SK-N-SH (cell line): ENCODE results near the gene PACSIN3. TPM values are rescaled to one million over a fixed set of nuclear protein-coding genes. Genes with fewer than 3 reads are reported as not detected.

Source experiments
- CTCF ChIA-PET: fragments of 300-600, 350-600 bp; formaldehyde crosslinking; extraction: SDS; loops from one replicate; lab custom pipeline; 2021; lab: Yijun Ruan, JAX
- POLR2A ChIA-PET: fragments of 350-600 bp; sonication (Branson Sonifier 250); formaldehyde crosslinking; extraction: SDS; loops from one replicate; lab custom pipeline; 2020; ENCODE audit warnings: antibody characterized with exemption, inconsistent platforms; lab: Yijun Ruan, JAX
- DNase-seq: peaks from one replicate; pipeline ENCODE4 v3.0.0; 2012
- H2AFZ ChIP-seq: fragments of 200-600 bp; sonication (generic); 2 replicates; pipeline ENCODE4 v1.8.1; 2016; ENCODE audit warnings: antibody characterized with exemption, mild to moderate bottlenecking, low read depth
- H3F3A ChIP-seq: fragments of 200-600 bp; sonication (generic); replicated peaks from 2 replicates; pipeline ENCODE3; 2016; ENCODE audit warnings: antibody characterized with exemption, mild to moderate bottlenecking; ENCODE audit not compliant: insufficient read depth
- H3K27ac ChIP-seq, 2 experiments: fragments of 200-500 bp in 1 of 2; fragments of 200-600 bp in 1 of 2; sonication (Bioruptor generic) in 1 of 2; sonication (generic), shearing (Covaris generic) in 1 of 2; 2 replicates each; pipeline versions ENCODE4 v1.5.1 to v1.6.1; 2014 to 2016; ENCODE audit warnings: low read depth in 2 of 2, inconsistent platforms in 1 of 2, low read length in 1 of 2, mild to moderate bottlenecking in 1 of 2, mixed read lengths in 1 of 2
- H3K27me3 ChIP-seq: fragments of 200-600 bp; sonication (generic), shearing (Covaris generic); 2 replicates; pipeline ENCODE4 v1.6.1; 2016; ENCODE audit warnings: mixed run types; ENCODE audit not compliant: insufficient read depth
- H3K36me3 ChIP-seq, 2 experiments: fragments of 200-500 bp in 1 of 2; fragments of 200-600 bp in 1 of 2; sonication (Bioruptor generic) in 1 of 2; sonication (generic) in 1 of 2; replicated peaks in 1 of 2; 2 replicates each; pipeline versions ENCODE3 to v1.5.1; 2014 to 2016; ENCODE audit warnings: low read length in 1 of 2, mild to moderate bottlenecking in 1 of 2; ENCODE audit not compliant: insufficient read depth in 2 of 2, control insufficient read depth in 1 of 2
- H3K4me1 ChIP-seq, 2 experiments: fragments of 200-500 bp in 1 of 2; fragments of 200-600 bp in 1 of 2; sonication (Bioruptor generic) in 1 of 2; sonication (generic), shearing (Covaris generic) in 1 of 2; 2 replicates each; pipeline versions ENCODE4 v1.5.1 to v1.6.1; 2014 to 2016; ENCODE audit warnings: low read depth in 1 of 2, low read length in 1 of 2, mixed run types in 1 of 2; ENCODE audit not compliant: insufficient read depth in 2 of 2, control insufficient read depth in 1 of 2
- H3K4me2 ChIP-seq: fragments of 200-600 bp; sonication (generic), shearing (Covaris generic); 2 replicates; pipeline ENCODE4 v1.6.1; 2017; ENCODE audit warnings: mixed run types
- H3K4me3 ChIP-seq, 2 experiments: fragments of 200-500 bp in 1 of 2; fragments of 200-600 bp in 1 of 2; sonication (Bioruptor generic) in 1 of 2; sonication (generic), shearing (Covaris generic) in 1 of 2; 2 replicates each; pipeline versions ENCODE4 v1.5.1 to v1.8.1; 2014 to 2016; ENCODE audit warnings: low read depth in 2 of 2, inconsistent platforms in 1 of 2, low read length in 1 of 2, mild to moderate bottlenecking in 1 of 2, mixed read lengths in 1 of 2, moderate library complexity in 1 of 2
- H3K79me2 ChIP-seq: fragments of 200-600 bp; sonication (generic); 2 replicates; pipeline ENCODE4 v1.8.1; 2017; ENCODE audit warnings: mild to moderate bottlenecking; ENCODE audit not compliant: insufficient read depth
- H3K9ac ChIP-seq: fragments of 200-600 bp; sonication (generic); 2 replicates; pipeline ENCODE4 v1.6.1; 2017; ENCODE audit warnings: mixed run types
- H3K9me2 ChIP-seq: fragments of 200-600 bp; sonication (generic); 2 replicates; pipeline ENCODE4 v1.6.1; 2017; ENCODE audit warnings: mixed run types
- H3K9me3 ChIP-seq: fragments of 200-600 bp; sonication (generic); 2 replicates; pipeline ENCODE4 v1.6.1; 2017; ENCODE audit warnings: mixed run types, mild to moderate bottlenecking, moderate library complexity
- H4K20me1 ChIP-seq: fragments of 200-600 bp; sonication (generic); 2 replicates; pipeline ENCODE4 v1.6.1; 2017; ENCODE audit warnings: mild to moderate bottlenecking, mixed run types; ENCODE audit not compliant: insufficient read depth
- CHD2 ChIP-seq: fragments of 150-350 bp; IDR thresholded peaks from 2 replicates; pipeline ENCODE4 v1.6.1; 2018; ENCODE audit warnings: low read length; ENCODE audit not compliant: partially characterized antibody
- ELF1 ChIP-seq: IDR thresholded peaks from 2 replicates; pipeline ENCODE4 v1.4.0; 2012
- FOSL2 ChIP-seq: IDR thresholded peaks from 2 replicates; pipeline ENCODE4 v1.4.0; 2012; ENCODE audit warnings: low read depth, mild to moderate bottlenecking, moderate library complexity, borderline replicate concordance
- JUND ChIP-seq: IDR thresholded peaks from 2 replicates; pipeline ENCODE4 v1.4.0; 2012
- MAX ChIP-seq: IDR thresholded peaks from 2 replicates; pipeline ENCODE4 v1.4.0; 2012; ENCODE audit warnings: low read depth
- NFIC ChIP-seq: IDR thresholded peaks from 2 replicates; pipeline ENCODE4 v1.4.0; 2012; ENCODE audit warnings: borderline replicate concordance
- SIN3A ChIP-seq: IDR thresholded peaks from 2 replicates; pipeline ENCODE4 v1.6.1; 2012; ENCODE audit warnings: low read depth, mild to moderate bottlenecking, low read length, moderate library complexity, borderline replicate concordance
- SMC3 ChIP-seq: IDR thresholded peaks from 2 replicates; pipeline ENCODE4 v1.6.1; 2012; ENCODE audit warnings: low read depth, low read length, improper control_type of control experiment
- TAF1 ChIP-seq: IDR thresholded peaks from 2 replicates; pipeline ENCODE4 v1.6.1; 2012; ENCODE audit warnings: low read depth, mild to moderate bottlenecking, low read length, moderate library complexity, borderline replicate concordance
- TCF12 ChIP-seq: IDR thresholded peaks from 2 replicates; pipeline ENCODE4 v1.4.0; 2012
- USF2 ChIP-seq: fragments of 150-350 bp; IDR thresholded peaks from 2 replicates; pipeline ENCODE4 v1.6.1; 2017; ENCODE audit warnings: antibody characterized with exemption, low read length, low read depth, borderline replicate concordance
- WGBS: methylation state at CpG from one replicate; pipeline ENCODE4 v1.1.6; 2017; ENCODE audit warnings: low lambda C conversion rate; 5-methylcytosine and 5-hydroxymethylcytosine counted together
- polyA plus RNA-seq, 3 experiments: library from polyadenylated mRNA; depleted of rRNA; stranded (reverse); fragments of >200 nt; gene quantifications; 2 replicates each; pipeline ENCODE4 v1.2.3, GENCODE V29; 2012
- TF ChIP-seq, protein P1 (sequence below): IDR thresholded peaks from 2 replicates; pipeline ENCODE4 v1.6.1; 2012; ENCODE audit warnings: mild to moderate bottlenecking, low read depth, low read length, moderate library complexity
- TF ChIP-seq, protein P2 (sequence below): IDR thresholded peaks from 2 replicates; pipeline ENCODE4 v1.4.0; 2012; ENCODE audit warnings: low read depth, borderline replicate concordance

Gene PACSIN3
- polyA plus RNA-seq, 1 of the 3 experiments (the other 2 are of a cell fraction): 31.1 TPM

GRCh38 chr11:47204637-47204989, 18.4 kb upstream of the PACSIN3 start:
- POLR2A ChIA-PET: no interaction called here
- no peak for DNase-seq
- Histone ChIP-seq H3K4me3 (no peak overlapping the region), H3F3A (no peaks in the 10 kb centered on the region), H3K9ac (peak overlapping the region; percentile 41; the same call in 1 of the 2 replicates), H3K27ac (peak overlapping the region in 1 of 2 experiments; percentile 79; a peak in 2 of 4 replicates), H3K36me3 (no peaks in the 10 kb centered on the region), H4K20me1 (no peaks in the 10 kb centered on the region), H3K9me3 (no peaks in the 10 kb centered on the region), H3K9me2 (no peaks in the 10 kb centered on the region), H2AFZ (peak overlapping the region; percentile 64; the same call in 1 of the 2 replicates), H3K4me2 (peak overlapping the region; percentile 68), H3K4me1 (peaks cover 0 to 4% of the 10 kb centered on the region in 2 experiments; a peak in 2 of 4 replicates), H3K27me3 (no peaks in the 10 kb centered on the region), H3K79me2 (no peaks in the 10 kb centered on the region)
- 60% methylated on average over 2 of the region's 2 CpGs for WGBS
- TF ChIP-seq FOSL2: peak; percentile 75
- peak; percentile 25 for TF ChIP-seq TCF12
- TF ChIP-seq, protein P1, sequence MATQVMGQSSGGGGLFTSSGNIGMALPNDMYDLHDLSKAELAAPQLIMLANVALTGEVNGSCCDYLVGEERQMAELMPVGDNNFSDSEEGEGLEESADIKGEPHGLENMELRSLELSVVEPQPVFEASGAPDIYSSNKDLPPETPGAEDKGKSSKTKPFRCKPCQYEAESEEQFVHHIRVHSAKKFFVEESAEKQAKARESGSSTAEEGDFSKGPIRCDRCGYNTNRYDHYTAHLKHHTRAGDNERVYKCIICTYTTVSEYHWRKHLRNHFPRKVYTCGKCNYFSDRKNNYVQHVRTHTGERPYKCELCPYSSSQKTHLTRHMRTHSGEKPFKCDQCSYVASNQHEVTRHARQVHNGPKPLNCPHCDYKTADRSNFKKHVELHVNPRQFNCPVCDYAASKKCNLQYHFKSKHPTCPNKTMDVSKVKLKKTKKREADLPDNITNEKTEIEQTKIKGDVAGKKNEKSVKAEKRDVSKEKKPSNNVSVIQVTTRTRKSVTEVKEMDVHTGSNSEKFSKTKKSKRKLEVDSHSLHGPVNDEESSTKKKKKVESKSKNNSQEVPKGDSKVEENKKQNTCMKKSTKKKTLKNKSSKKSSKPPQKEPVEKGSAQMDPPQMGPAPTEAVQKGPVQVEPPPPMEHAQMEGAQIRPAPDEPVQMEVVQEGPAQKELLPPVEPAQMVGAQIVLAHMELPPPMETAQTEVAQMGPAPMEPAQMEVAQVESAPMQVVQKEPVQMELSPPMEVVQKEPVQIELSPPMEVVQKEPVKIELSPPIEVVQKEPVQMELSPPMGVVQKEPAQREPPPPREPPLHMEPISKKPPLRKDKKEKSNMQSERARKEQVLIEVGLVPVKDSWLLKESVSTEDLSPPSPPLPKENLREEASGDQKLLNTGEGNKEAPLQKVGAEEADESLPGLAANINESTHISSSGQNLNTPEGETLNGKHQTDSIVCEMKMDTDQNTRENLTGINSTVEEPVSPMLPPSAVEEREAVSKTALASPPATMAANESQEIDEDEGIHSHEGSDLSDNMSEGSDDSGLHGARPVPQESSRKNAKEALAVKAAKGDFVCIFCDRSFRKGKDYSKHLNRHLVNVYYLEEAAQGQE: no peak
- TF ChIP-seq NFIC: peak; percentile 61; the same call in 1 of the 2 replicates
- TF ChIP-seq ELF1: no peak
- peak; percentile 51; the same call in 1 of the 2 replicates for TF ChIP-seq JUND
- no peak for TF ChIP-seq SMC3
- TF ChIP-seq USF2: no peak
- no peak for TF ChIP-seq SIN3A
- no peak for TF ChIP-seq CHD2
- peak; percentile 53; the same call in 1 of the 2 replicates for TF ChIP-seq MAX
- TF ChIP-seq, protein P2, sequence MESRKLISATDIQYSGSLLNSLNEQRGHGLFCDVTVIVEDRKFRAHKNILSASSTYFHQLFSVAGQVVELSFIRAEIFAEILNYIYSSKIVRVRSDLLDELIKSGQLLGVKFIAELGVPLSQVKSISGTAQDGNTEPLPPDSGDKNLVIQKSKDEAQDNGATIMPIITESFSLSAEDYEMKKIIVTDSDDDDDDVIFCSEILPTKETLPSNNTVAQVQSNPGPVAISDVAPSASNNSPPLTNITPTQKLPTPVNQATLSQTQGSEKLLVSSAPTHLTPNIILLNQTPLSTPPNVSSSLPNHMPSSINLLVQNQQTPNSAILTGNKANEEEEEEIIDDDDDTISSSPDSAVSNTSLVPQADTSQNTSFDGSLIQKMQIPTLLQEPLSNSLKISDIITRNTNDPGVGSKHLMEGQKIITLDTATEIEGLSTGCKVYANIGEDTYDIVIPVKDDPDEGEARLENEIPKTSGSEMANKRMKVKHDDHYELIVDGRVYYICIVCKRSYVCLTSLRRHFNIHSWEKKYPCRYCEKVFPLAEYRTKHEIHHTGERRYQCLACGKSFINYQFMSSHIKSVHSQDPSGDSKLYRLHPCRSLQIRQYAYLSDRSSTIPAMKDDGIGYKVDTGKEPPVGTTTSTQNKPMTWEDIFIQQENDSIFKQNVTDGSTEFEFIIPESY: no peak
- TF ChIP-seq TAF1: no peak
- TF ChIP-seq, all 33 proteins: peak for 5
- CTCF ChIA-PET: interaction anchor here (0.6 to 3.5 kb wide), 4 partner anchors 16 to 112 kb away, joined by 3 to 13 read pairs (median 4); partner anchors contain the start of gene ACP2
